NCI-H345 (cell line): ENCODE results near the gene CSRNP3.

Experiments
- DNase-seq: peaks from one replicate; lab custom pipeline; 2025; lab: John Stamatoyannopoulos, UW

The CSRNP3 gene

DNA sequence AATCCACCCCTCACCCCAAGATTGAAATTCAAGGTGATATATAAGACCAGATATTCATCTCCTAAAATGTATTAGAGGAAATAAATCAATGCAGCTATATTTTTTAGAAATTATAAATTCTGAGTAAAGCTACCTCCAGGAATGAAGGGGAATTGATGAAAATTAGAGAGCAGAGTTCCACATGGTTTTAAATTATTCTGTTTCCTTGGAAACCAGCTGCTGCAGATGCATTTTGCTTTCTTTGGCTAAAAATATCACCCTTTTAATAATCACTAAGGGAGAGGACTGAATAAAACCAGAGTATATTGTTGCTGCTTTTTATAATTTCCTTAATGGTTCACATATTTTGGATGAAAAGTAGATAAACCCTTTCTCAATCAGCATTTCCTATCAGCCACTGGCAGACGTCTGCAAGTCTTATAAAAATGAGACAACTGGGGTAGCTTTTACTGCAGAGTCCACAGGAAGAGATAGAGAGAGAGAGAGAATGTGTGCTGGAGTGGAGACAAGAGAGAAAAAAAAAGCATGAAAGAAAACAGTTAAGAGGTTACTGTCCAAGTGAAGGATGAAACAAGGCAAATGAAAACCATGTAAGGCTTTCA lies 2.0 kb downstream of the CSRNP3 start:
- no peak for DNase-seq

DNA sequence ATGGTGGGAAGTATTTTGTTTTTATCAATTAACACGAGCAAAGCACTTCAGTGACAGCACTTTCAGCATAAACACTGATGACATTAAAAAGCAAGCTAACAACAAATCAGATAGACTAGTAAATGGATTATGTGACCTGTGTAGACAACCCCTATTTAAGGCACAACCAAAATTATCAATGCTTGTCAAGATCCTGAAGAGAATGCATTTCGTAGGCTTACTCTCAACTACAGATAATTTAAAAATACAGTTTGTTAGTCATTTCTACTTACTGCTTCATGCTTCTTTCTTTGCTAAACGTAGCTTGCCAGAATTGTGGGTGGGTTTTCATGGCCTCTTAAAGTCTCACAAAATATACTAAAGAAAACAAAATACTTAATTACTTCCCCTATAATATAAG lies 3.4 kb downstream of the CSRNP3 start:
- no peak for DNase-seq

- no peak for DNase-seq
Observed at GRCh38 chr2:165474619-165475276, 5.2 kb downstream of the CSRNP3 start.

GRCh38 chr2:165475277-165476004 lies 5.9 kb downstream of the CSRNP3 start:
- no peak for DNase-seq

DNA sequence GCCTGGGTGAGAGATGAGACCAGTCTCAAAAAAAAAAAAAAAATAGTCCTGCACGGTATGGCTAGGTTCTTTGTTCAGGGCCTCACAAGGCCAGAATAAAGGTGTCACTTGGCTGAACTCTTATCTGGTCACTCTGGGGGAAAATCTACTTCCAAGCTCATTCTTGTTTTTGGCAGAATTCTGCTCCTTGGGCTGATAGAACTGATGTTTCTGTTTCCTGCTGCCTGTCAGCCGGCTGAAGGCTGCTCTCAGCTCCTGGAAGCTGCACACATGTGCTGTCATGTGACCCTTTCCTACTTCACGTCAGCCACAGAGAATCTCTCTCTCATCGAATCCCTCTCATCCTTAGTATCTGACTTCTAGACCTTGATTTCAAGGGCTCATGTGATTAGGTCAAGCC lies 10.4 kb downstream of the CSRNP3 start:
- no peak for DNase-seq

GRCh38 chr2:165494573-165494972 lies 25.1 kb downstream of the CSRNP3 start:
- DNase-seq: no peak

- no peak for DNase-seq
Observed at GRCh38 chr2:165497659-165498317, 28.3 kb downstream of the CSRNP3 start.

DNA sequence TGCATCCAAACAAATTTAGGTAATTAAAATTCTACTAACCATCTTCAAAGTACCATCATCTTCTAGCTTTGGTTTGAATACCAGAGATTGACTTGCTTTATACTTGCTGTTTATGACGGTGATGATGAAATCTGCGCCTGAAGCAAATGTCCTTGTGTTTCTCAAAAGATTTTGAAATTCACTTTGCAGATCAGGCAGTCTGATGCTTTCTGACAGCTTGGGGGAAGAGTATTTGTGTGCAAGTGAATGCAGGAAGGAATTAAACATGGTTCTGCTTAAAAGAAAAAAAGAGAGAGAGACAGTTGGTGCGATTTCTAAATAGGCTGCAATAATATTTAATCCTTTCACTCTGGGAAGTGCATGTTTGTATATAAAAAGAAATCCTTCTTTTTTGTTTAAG lies 29.6 kb downstream of the CSRNP3 start:
- no peak for DNase-seq

- DNase-seq: no peak
Observed at GRCh38 chr2:165500001-165500400, 30.5 kb downstream of the CSRNP3 start.

- DNase-seq: no peak
Observed at GRCh38 chr2:165500816-165501215, 31.3 kb downstream of the CSRNP3 start.

GRCh38 chr2:165505514-165505913 lies 36.0 kb downstream of the CSRNP3 start:
- no peak for DNase-seq

DNA sequence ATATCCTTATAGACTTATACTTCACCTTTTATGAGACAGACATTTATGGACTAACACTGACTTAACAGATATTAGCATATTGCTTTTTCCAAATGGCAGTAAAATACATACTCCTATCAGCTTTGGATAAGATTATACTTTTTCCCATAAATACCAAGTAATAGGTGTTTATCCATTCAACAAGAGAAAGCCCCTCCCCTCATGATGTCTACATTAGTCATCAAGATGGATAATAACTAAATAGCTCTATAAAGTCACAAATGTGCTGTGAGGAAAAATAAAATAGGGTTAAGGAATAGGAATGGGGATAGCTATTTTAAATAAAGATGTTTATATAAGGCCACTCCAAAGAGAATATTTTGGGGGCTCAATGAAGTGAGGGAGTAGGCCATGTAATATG lies 39.4 kb downstream of the CSRNP3 start:
- DNase-seq: no peak

DNA sequence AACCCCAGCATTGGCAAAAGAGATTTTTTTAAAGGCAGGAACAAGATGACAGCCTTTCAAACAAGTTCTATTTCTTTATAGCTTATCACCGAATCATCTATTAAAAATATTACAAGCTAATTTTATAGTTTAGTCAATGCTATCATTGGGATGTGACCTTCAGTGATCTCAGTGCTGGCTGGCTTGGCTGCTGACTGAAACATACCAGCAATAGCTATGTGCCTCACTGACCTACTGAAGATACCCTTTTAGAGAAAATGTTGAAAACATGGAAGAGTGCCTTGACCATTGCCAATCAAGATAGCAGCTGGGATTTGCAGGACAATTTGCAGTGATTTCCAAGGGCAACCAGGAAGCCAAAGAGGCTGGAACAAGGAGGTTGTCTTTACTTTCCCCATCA lies 44.0 kb downstream of the CSRNP3 start:
- DNase-seq: no peak

DNA sequence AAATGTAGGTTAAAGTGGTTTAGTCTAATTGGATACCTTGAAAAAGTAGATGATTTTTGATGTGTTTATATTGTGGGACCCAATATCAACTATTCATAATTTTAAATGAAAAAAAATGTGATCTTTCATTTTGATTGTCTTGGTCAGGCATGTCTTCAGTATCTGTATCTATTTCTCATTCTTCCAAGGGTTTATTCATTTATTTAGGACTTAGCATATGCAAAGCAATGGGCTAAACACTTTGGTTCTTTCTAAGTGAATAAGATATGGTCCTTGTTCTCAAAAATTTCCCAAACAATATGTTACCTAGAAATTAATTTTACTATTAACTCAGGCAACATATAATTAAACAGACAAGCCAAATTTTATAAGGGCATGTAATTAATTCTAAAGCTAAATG lies 49.1 kb downstream of the CSRNP3 start:
- no peak for DNase-seq

DNA sequence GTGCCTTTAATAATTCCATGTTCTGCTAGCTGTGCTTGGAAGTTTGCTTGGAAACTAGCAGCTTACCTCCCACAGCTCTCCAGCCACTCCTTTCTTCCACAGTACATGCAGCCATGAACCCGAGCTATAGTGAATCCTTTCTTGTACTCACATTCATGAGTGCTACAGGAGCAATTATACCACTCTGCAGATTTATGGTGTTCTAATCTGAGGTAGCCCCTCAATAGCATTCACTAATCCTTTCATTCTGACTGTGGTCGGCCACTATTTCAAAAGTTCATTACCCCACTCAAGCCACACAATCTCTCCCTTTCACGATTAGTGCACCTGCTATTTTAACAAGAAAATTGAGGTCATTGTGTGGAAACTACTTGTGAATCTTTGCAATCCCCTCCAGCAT lies 53.2 kb downstream of the CSRNP3 start:
- DNase-seq: no peak

DNA sequence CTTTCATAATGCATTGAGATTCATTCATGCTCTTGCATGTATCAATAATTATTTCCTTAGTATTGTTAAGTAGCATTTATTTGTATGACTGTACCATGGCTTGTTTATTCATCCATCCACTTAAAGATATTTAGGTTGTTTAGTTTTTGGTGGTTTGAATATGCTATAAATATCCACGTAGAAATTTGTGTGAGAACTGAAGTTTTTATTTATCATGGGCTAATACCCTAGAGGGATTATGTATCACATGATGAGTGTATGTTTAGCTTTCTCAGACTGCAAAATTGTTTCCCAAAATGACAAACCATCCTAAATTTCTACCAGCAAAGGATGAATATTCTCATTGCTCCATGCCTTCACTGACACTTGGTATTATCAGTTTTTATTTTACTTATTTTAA lies 55.2 kb downstream of the CSRNP3 start:
- no peak for DNase-seq

DNA sequence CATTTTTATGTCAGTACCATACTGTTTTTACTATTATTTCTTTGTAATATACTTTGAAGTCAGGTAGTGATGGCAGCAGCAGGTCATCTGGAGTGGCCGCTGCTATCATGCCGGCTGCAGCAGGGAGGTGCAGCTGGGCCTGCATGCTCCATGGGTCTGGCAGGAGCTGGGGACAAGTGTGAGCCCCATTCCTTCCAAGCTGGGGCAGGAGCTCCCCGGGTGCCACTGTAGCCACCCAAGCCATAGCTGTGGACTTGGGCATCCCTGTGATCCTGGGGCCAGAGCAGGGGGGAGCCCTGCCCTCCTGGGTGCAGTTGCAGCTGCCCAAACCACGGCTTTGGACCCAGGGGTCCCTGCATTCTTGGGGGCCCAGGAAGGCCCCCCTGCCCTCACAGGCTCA lies 59.2 kb downstream of the CSRNP3 start:
- DNase-seq: no peak

GRCh38 chr2:165529130-165529529 lies 59.6 kb downstream of the CSRNP3 start:
- DNase-seq: no peak

GRCh38 chr2:165533331-165533730 lies 63.8 kb downstream of the CSRNP3 start:
- DNase-seq: no peak

- no peak for DNase-seq
Observed at GRCh38 chr2:165535471-165535870, 66.0 kb downstream of the CSRNP3 start.

GRCh38 chr2:165536851-165537499 lies 67.5 kb downstream of the CSRNP3 start:
- no peak for DNase-seq

GRCh38 chr2:165539985-165540384 lies 70.5 kb downstream of the CSRNP3 start:
- peak; percentile 84 for DNase-seq
